HCT116 (cell line): ENCODE data around the gene MAPK8IP3. TPM values are rescaled to one million over a fixed set of nuclear protein-coding genes. Genes with fewer than 3 reads are reported as not detected.

ENCODE experiments used
- ATAC-seq: fragments of 200-7000 bp; cut with Tn5 transposase; 2 replicates; pipeline ENCODE4 v1.9.1; 2020; ENCODE audit warnings: mild to moderate bottlenecking, moderate library complexity
- BruUV-seq: library from RNA; stranded (reverse); fragments of 400-500 nt; replicated peaks from 2 replicates; lab custom pipeline; 2021; lab: Mats Ljungman, UMichigan
- CTCF ChIA-PET: fragments of 300-600 bp; sonication (Branson Sonifier 250); formaldehyde crosslinking; loops from one replicate; lab custom pipeline; 2021; ENCODE audit warnings: antibody characterized with exemption; lab: Charles Lee
- POLR2A ChIA-PET: fragments of 300-600, 350-600 bp; sonication (Branson Sonifier 250); formaldehyde crosslinking; loops from one replicate; lab custom pipeline; 2021; ENCODE audit warnings: antibody characterized with exemption; lab: Charles Lee
- RAD21 ChIA-PET, 2 experiments: fragments of 300-600 bp; sonication (Branson Sonifier 250); formaldehyde crosslinking; loops; one replicate each; lab custom pipeline; 2023; ENCODE audit warnings: low total read pairs in 2 of 2; ENCODE audit not compliant: uncharacterized antibody in 2 of 2, unreplicated experiment in 2 of 2, low non-redundant PET in 1 of 2; lab: Charles Lee
- DNase-seq: peaks from one replicate; pipeline ENCODE4 v3.0.0-alpha.2; 2010; ENCODE audit warnings: low read depth, low spot score
- H2AFZ ChIP-seq: fragments of 200-600 bp; shearing (Covaris generic), sonication (generic); 2 replicates; pipeline ENCODE4 v1.6.1; 2017; ENCODE audit warnings: low read depth, mixed run types, mixed read lengths, antibody characterized with exemption, low read length; ENCODE audit not compliant: poor library complexity, severe bottlenecking
- H3K27ac ChIP-seq: 2 replicates; pipeline ENCODE4 v1.5.1; 2012; ENCODE audit warnings: low read depth, low read length
- H3K27me3 ChIP-seq: fragments of 200-600 bp; sonication (generic); 2 replicates; pipeline ENCODE4 v1.6.1; 2016; ENCODE audit warnings: mixed run types, low read length, mixed read lengths; ENCODE audit not compliant: insufficient read depth
- H3K36me3 ChIP-seq, 2 experiments: fragments of 200-500 bp in 1 of 2; fragments of 200-600 bp in 1 of 2; sonication (Bioruptor generic) in 1 of 2; sonication (generic) in 1 of 2; 2 replicates each; pipeline versions ENCODE4 v1.5.1 to v1.6.1; 2014 to 2016; ENCODE audit warnings: low read length in 2 of 2, inconsistent platforms in 1 of 2, mixed read lengths in 1 of 2, mixed run types in 1 of 2; ENCODE audit not compliant: insufficient read depth in 2 of 2, control insufficient read depth in 1 of 2
- H3K4me1 ChIP-seq, 2 experiments: fragments of 200-600 bp in 1 of 2; sonication (generic) in 1 of 2; 2 replicates each; pipeline versions ENCODE4 v1.5.1 to v1.6.1; 2012 to 2017; ENCODE audit warnings: low read length in 2 of 2, inconsistent platforms in 1 of 2, mild to moderate bottlenecking in 1 of 2, mixed read lengths in 1 of 2, mixed run types in 1 of 2, moderate library complexity in 1 of 2; ENCODE audit not compliant: insufficient read depth in 2 of 2, control insufficient read depth in 1 of 2
- H3K4me2 ChIP-seq: fragments of 200-600 bp; sonication (generic); 2 replicates; pipeline ENCODE4 v1.6.1; 2017; ENCODE audit warnings: mixed run types, low read length, mixed read lengths
- H3K4me3 ChIP-seq, 2 experiments: fragments of 200-600 bp in 1 of 2; sonication (generic) in 1 of 2; replicated peaks in 1 of 2; 2 replicates each; pipeline ENCODE4 v1.5.1; 2011 to 2016; ENCODE audit warnings: low read length in 2 of 2, control low read depth in 1 of 2, low read depth in 1 of 2, mild to moderate bottlenecking in 1 of 2, mixed read lengths in 1 of 2, mixed run types in 1 of 2
- H3K79me2 ChIP-seq: fragments of 200-600 bp; sonication (generic); 2 replicates; pipeline ENCODE4 v1.6.1; 2017; ENCODE audit warnings: mild to moderate bottlenecking, mixed run types, low read length, moderate library complexity, mixed read lengths; ENCODE audit not compliant: insufficient read depth
- H3K9ac ChIP-seq: fragments of 200-600 bp; sonication (generic); 2 replicates; pipeline ENCODE4 v1.6.1; 2016; ENCODE audit warnings: low read length, mixed read lengths
- H3K9me2 ChIP-seq: fragments of 200-600 bp; sonication (generic), shearing (Covaris generic); 2 replicates; pipeline ENCODE4 v1.6.1; 2017; ENCODE audit warnings: mixed run types, mild to moderate bottlenecking, moderate library complexity; ENCODE audit not compliant: insufficient read depth
- H3K9me3 ChIP-seq, 2 experiments: fragments of 200-500 bp in 1 of 2; fragments of 200-600 bp in 1 of 2; sonication (Bioruptor generic) in 1 of 2; sonication (generic) in 1 of 2; 2 replicates each; pipeline ENCODE4 v1.6.1; 2014 to 2017; ENCODE audit warnings: low read length in 2 of 2, mixed read lengths in 2 of 2, inconsistent platforms in 1 of 2, low read depth in 1 of 2, mild to moderate bottlenecking in 1 of 2, mixed run types in 1 of 2, moderate library complexity in 1 of 2; ENCODE audit not compliant: control insufficient read depth in 1 of 2, insufficient read depth in 1 of 2
- H4K20me1 ChIP-seq: fragments of 200-600 bp; sonication (generic), shearing (Covaris generic); 2 replicates; pipeline ENCODE4 v1.6.1; 2017; ENCODE audit warnings: mixed run types, mild to moderate bottlenecking, moderate library complexity; ENCODE audit not compliant: insufficient read depth
- ATF3 ChIP-seq: IDR thresholded peaks from 2 replicates; pipeline ENCODE4 v1.6.1; 2012
- CBX3 ChIP-seq: IDR thresholded peaks from 2 replicates; pipeline ENCODE4 v1.6.1; 2012; ENCODE audit warnings: low read depth
- CEBPB ChIP-seq: IDR thresholded peaks from 2 replicates; pipeline ENCODE4 v1.6.1; 2012; ENCODE audit warnings: low read depth
- EGR1 ChIP-seq: IDR thresholded peaks from 2 replicates; pipeline ENCODE4 v1.6.1; 2012; ENCODE audit warnings: low read depth
- EZH2 ChIP-seq: fragments of 200-600 bp; sonication (generic); IDR thresholded peaks from 2 replicates; pipeline ENCODE4 v1.6.1; 2017; ENCODE audit warnings: antibody characterized with exemption, mixed run types
- EZH2phosphoT487 ChIP-seq: fragments of 200-600 bp; IDR thresholded peaks from 2 replicates; pipeline ENCODE4 v1.6.1; 2018; ENCODE audit warnings: antibody characterized with exemption, borderline replicate concordance
- FOSL1 ChIP-seq: IDR thresholded peaks from 2 replicates; pipeline ENCODE4 v1.6.1; 2012; ENCODE audit warnings: low read depth
- JUND ChIP-seq: IDR thresholded peaks from 2 replicates; pipeline ENCODE4 v1.6.1; 2012
- MAX ChIP-seq: IDR thresholded peaks from 2 replicates; pipeline ENCODE4 v1.6.1; 2012
- POLR2A ChIP-seq: IDR thresholded peaks from 2 replicates; pipeline ENCODE4 v1.7.0; 2011; ENCODE audit warnings: borderline replicate concordance; ENCODE audit not compliant: insufficient read depth, insufficient read length; ENCODE audit errors: extremely low read depth
- SIN3A ChIP-seq: IDR thresholded peaks from 2 replicates; pipeline ENCODE4 v1.6.1; 2012; ENCODE audit warnings: low read depth
- SP1 ChIP-seq: IDR thresholded peaks from 2 replicates; pipeline ENCODE4 v1.6.1; 2012; ENCODE audit warnings: low read depth
- SRF ChIP-seq: IDR thresholded peaks from 2 replicates; pipeline ENCODE4 v1.6.1; 2012; ENCODE audit warnings: low read depth
- TCF7L2 ChIP-seq: IDR thresholded peaks from 2 replicates; pipeline ENCODE4 v1.7.0; 2011; ENCODE audit warnings: borderline replicate concordance, inconsistent platforms; ENCODE audit not compliant: insufficient read depth, insufficient read length; ENCODE audit errors: extremely low read depth
- YY1 ChIP-seq: IDR thresholded peaks from 2 replicates; pipeline ENCODE4 v1.6.1; 2011; ENCODE audit warnings: low read length, low read depth, moderate library complexity, mild to moderate bottlenecking; ENCODE audit not compliant: insufficient replicate concordance; ENCODE audit errors: extremely low read depth
- ZBTB33 ChIP-seq: IDR thresholded peaks from 2 replicates; pipeline ENCODE4 v1.6.1; 2011; ENCODE audit warnings: mild to moderate bottlenecking, low read length, moderate library complexity; ENCODE audit not compliant: insufficient replicate concordance; ENCODE audit errors: extremely low read depth
- ZFX ChIP-seq: fragments of 450-650 bp; IDR thresholded peaks from 2 replicates; pipeline ENCODE4 v1.6.1; 2017
- ZNF274 ChIP-seq: fragments of 200-500 bp; sonication (Bioruptor generic); IDR thresholded peaks from 2 replicates; pipeline ENCODE4 v1.6.1; 2014; ENCODE audit warnings: mild to moderate bottlenecking, low read depth, low read length, inconsistent platforms
- intact Hi-C: fragments of 100-400 bp; cut with micrococcal nuclease; formaldehyde crosslinking; loops from 2 replicates; pipeline ENCODE4 v1.10.0; 2022
- total RNA-seq: library from RNA; stranded (reverse); gene quantifications from one replicate; pipeline ENCODE4 v1.2.1, GENCODE V29; 2021; ENCODE audit not compliant: unreplicated experiment

MAPK8IP3 gene
- total RNA-seq, 1 experiment from 2014 or later, result 75.3 TPM

- no peaks in the 10 kb centered on the region for H3K9me2 ChIP-seq
- RAD21 ChIA-PET, result no interaction called here
- H3K79me2 ChIP-seq, result no peaks in the 10 kb centered on the region
- intact Hi-C loops, result no loop called here
- H3K4me3 ChIP-seq, result no peak overlapping the region
- H2AFZ ChIP-seq, result no peak overlapping the region
- no TSS peak for BruUV-seq
- H4K20me1 ChIP-seq, result no peaks in the 10 kb centered on the region
- POLR2A ChIA-PET, result no interaction called here
- H3K36me3 ChIP-seq, result peaks cover 7 to 20% of the 10 kb centered on the region in 2 experiments; a peak in 3 of 4 replicates
- CTCF ChIA-PET, result no interaction called here
- ATAC-seq (no peak), DNase-seq (no peak)
- H3K4me1 ChIP-seq, result no peaks in the 10 kb centered on the region
- no peaks in the 10 kb centered on the region for H3K27me3 ChIP-seq
- no peak overlapping the region for H3K27ac ChIP-seq
- H3K9me3 ChIP-seq, result no peaks in the 10 kb centered on the region
- TF ChIP-seq FOSL1, result no peak
- TF ChIP-seq SRF, result no peak
- no peak for TF ChIP-seq MAX
- no peak for TF ChIP-seq ATF3
- no peak for TF ChIP-seq SIN3A
- H3K4me2 ChIP-seq, result no peak overlapping the region
- no peak overlapping the region for H3K9ac ChIP-seq
These were observed 46.9 kb downstream of the MAPK8IP3 start for GRCh38 chr16:1752853-1753252.

- CTCF ChIA-PET, result interaction anchor here (0.7 kb wide), 1 partner anchor 49 kb away, joined by 3 read pairs; no protein-coding TSS in a partner anchor
- H3K36me3 ChIP-seq, result peaks cover 3 to 11% of the 10 kb centered on the region in 2 experiments; a peak in 3 of 4 replicates
- POLR2A ChIA-PET, result no interaction called here
These were observed 48.2 kb downstream of the MAPK8IP3 start for GRCh38 chr16:1754204-1754603.

More at GRCh38 chr16:1754204-1754603, 48.2 kb downstream of the MAPK8IP3 start:
- no peak for TF ChIP-seq CEBPB
- TF ChIP-seq CBX3, result no peak
- TF ChIP-seq POLR2A, result no peak
- no peak for TF ChIP-seq TCF7L2
- TF ChIP-seq ZBTB33, result no peak
- no peak for TF ChIP-seq MAX
- TF ChIP-seq YY1, result no peak
- TF ChIP-seq ZNF274, result no peak
- no peak for TF ChIP-seq SRF
- TF ChIP-seq JUND, result no peak
- no peak for TF ChIP-seq EZH2
- TF ChIP-seq SP1, result no peak
- TF ChIP-seq EZH2phosphoT487, result no peak
- no peak for TF ChIP-seq ZFX
- TF ChIP-seq EGR1, result no peak
- Histone ChIP-seq H2AFZ (no peak overlapping the region), H3K4me3 (no peak overlapping the region), H3K9me2 (no peaks in the 10 kb centered on the region), H3K4me1 (no peaks in the 10 kb centered on the region), H3K4me2 (no peak overlapping the region), H3K27me3 (no peaks in the 10 kb centered on the region), H3K79me2 (no peaks in the 10 kb centered on the region), H3K9me3 (no peaks in the 10 kb centered on the region), H3K9ac (no peak overlapping the region), H4K20me1 (no peaks in the 10 kb centered on the region), H3K27ac (no peak overlapping the region)
- no peak for DNase-seq
- intact Hi-C loops, result no loop called here
- RAD21 ChIA-PET, result no interaction called here
- BruUV-seq, result no TSS peak
- no peak for ATAC-seq
